LNCAP (cell line): Measurements from ENCODE around the gene SAMHD1.

Experiments used
- CTCF ChIP-seq: fragments of 450-650 bp; IDR thresholded peaks from 2 replicates; pipeline ENCODE4 v1.5.1; 2017; ENCODE audit warnings: mild to moderate bottlenecking

The SAMHD1 gene

GRCh38 chr20:36865861-36866149 is 85.7 kb downstream of the SAMHD1 start:
- TF ChIP-seq CTCF = no peak

- no peak for TF ChIP-seq CTCF
Observed at GRCh38 chr20:36865076-36865860, 86.2 kb downstream of the SAMHD1 start.

- TF ChIP-seq CTCF = no peak
Observed at GRCh38 chr20:36862857-36863668, 88.4 kb downstream of the SAMHD1 start.

GRCh38 chr20:36861875-36862801 is 89.4 kb downstream of the SAMHD1 start:
- no peak for TF ChIP-seq CTCF

GRCh38 chr20:36861625-36861874 is 90.0 kb downstream of the SAMHD1 start:
- no peak for TF ChIP-seq CTCF

GRCh38 chr20:36860811-36861624 is 90.5 kb downstream of the SAMHD1 start:
- TF ChIP-seq CTCF = no peak

GRCh38 chr20:36860339-36860738 is 91.2 kb downstream of the SAMHD1 start:
- TF ChIP-seq CTCF = no peak
